Measurements from ENCODE around the gene ZIC1.

DNA sequence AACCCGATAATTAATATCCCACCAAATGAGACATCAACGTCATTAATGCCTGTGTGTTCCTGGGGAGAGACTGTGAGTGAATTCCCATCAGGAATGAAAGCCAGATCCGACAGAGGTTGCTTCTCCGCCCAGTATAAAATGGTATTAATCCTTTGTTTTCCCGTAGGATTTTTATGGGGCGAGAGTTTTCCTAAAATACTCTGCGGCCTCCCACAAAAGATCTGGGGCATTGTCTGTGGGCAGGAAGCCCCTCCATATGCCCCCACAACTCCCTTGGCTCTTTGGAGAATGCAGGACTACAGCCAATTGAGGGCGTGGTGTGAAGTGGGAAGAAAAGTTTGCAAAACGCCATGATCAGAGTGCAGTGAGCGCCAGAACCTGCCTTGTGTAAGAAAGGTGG is 29.5 kb upstream of the ZIC1 start:
- TF ChIP-seq, protein P1, sequence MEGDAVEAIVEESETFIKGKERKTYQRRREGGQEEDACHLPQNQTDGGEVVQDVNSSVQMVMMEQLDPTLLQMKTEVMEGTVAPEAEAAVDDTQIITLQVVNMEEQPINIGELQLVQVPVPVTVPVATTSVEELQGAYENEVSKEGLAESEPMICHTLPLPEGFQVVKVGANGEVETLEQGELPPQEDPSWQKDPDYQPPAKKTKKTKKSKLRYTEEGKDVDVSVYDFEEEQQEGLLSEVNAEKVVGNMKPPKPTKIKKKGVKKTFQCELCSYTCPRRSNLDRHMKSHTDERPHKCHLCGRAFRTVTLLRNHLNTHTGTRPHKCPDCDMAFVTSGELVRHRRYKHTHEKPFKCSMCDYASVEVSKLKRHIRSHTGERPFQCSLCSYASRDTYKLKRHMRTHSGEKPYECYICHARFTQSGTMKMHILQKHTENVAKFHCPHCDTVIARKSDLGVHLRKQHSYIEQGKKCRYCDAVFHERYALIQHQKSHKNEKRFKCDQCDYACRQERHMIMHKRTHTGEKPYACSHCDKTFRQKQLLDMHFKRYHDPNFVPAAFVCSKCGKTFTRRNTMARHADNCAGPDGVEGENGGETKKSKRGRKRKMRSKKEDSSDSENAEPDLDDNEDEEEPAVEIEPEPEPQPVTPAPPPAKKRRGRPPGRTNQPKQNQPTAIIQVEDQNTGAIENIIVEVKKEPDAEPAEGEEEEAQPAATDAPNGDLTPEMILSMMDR (conservative IDR thresholded peaks at IDR 0.05), result no peak
- no peak for TF ChIP-seq EZH2 (IDR thresholded peaks at IDR 0.05; ENCODE audit: low read depth)

Measured in PC-9 (cell line).